SH-SY5Y (cell line): ENCODE results near the gene IFNK.

Experiments
- GATA2 ChIP-seq: IDR thresholded peaks from 2 replicates; pipeline ENCODE4 v1.6.1; 2011; ENCODE audit warnings: mild to moderate bottlenecking, low read depth, low read length
- GATA3 ChIP-seq: IDR thresholded peaks from 2 replicates; pipeline ENCODE4 v1.6.1; 2011; ENCODE audit warnings: low read depth, mild to moderate bottlenecking, low read length, moderate library complexity

DNA sequence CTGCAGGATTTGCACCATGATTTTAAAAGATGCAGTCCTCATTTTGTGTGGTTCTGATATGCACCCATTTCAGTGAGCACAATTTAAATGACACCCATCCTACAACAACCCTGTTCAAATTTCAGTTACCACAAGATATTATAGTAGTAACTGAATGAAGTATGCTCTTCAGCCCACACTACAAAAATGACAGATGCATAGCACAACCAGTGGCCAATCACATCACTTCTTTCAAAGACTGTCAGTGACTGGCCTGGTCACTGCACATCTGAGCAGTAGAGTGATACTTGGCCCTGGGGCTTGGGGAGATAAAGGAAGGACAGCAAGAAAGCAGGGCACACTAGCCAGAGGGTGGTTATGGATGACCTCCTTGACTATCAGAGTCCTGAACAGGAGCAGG is 19.8 kb upstream of the IFNK start:
- TF ChIP-seq GATA3 (no peak), GATA2 (no peak)
